K562 (cell line): ENCODE data around the gene ELOF1. TPM values are rescaled to one million over a fixed set of nuclear protein-coding genes. Genes with fewer than 3 reads are reported as not detected.

Experiments used
- ATAC-seq: fragments of 200-7000 bp; cut with Tn5 transposase; 3 replicates; pipeline ENCODE4 v1.9.1; 2020; ENCODE audit warnings: moderate library complexity
- BruUV-seq: library from RNA; stranded (reverse); fragments of 400-500 nt; replicated peaks from 2 replicates; lab custom pipeline; 2021; lab: Mats Ljungman, UMichigan
- CTCF ChIA-PET: fragments of 300-600 bp; formaldehyde crosslinking; extraction: SDS; loops from one replicate; lab custom pipeline; 2021; ENCODE audit warnings: low intra/inter-chr PET ratio; lab: Yijun Ruan, JAX
- POLR2A ChIA-PET: fragments of 300-600, 350-650 bp; sonication (Branson Sonifier 250); formaldehyde crosslinking; extraction: SDS; loops from one replicate; lab custom pipeline; 2021; ENCODE audit warnings: antibody characterized with exemption, inconsistent platforms; lab: Yijun Ruan, JAX
- DNase-seq, 4 experiments: peaks; one replicate each; pipeline versions ENCODE4 v3.0.0 to v3.0.0-alpha.2; 2011 to 2018; ENCODE audit warnings: low spot score in 3 of 4, mixed read lengths in 3 of 4; ENCODE audit errors: extremely low read depth in 1 of 4
- FAIRE-seq: peaks from 2 replicates; lab custom pipeline; 2011; peaks lifted over from hg19 to GRCh38; lab: Jason Lieb, UNC
- H2AFZ ChIP-seq: 2 replicates; pipeline ENCODE4 v1.6.0; 2011; ENCODE audit warnings: low read depth, low read length, control low read depth, inconsistent platforms
- H3K27ac ChIP-seq: fragments of 200-600 bp; 3 replicates; pipeline ENCODE4 v1.8.0; 2011; ENCODE audit warnings: low read depth, mild to moderate bottlenecking, control low read depth, inconsistent platforms, low read length, moderate library complexity, mixed read lengths; ENCODE audit errors: extremely low read depth
- H3K27me3 ChIP-seq, 2 experiments: fragments of 300-600 bp in 1 of 2; 2 replicates in 1 of 2; 3 replicates in 1 of 2; pipeline versions ENCODE4 v1.6.0 to v1.8.0; 2011; ENCODE audit warnings: inconsistent platforms in 2 of 2, low read length in 2 of 2, mild to moderate bottlenecking in 1 of 2, mixed read lengths in 1 of 2, moderate library complexity in 1 of 2; ENCODE audit not compliant: control insufficient read depth in 2 of 2, insufficient read depth in 2 of 2
- H3K36me3 ChIP-seq: fragments of 300-600 bp; 3 replicates; pipeline ENCODE4 v1.8.0; 2011; ENCODE audit warnings: mild to moderate bottlenecking, low read length, inconsistent platforms; ENCODE audit not compliant: control insufficient read depth, insufficient read depth
- H3K4me1 ChIP-seq, 2 experiments: fragments of 200-600 bp in 1 of 2; replicated peaks in 1 of 2; 2 replicates in 1 of 2; 3 replicates in 1 of 2; pipeline versions ENCODE4 v1.5.1 to v1.8.0; 2011; ENCODE audit warnings: inconsistent platforms in 2 of 2, low read length in 2 of 2, mild to moderate bottlenecking in 1 of 2, mixed read lengths in 1 of 2, moderate library complexity in 1 of 2; ENCODE audit not compliant: control insufficient read depth in 2 of 2, insufficient read depth in 2 of 2
- H3K4me2 ChIP-seq: 2 replicates; pipeline ENCODE4 v1.6.1; 2011; ENCODE audit warnings: low read length, control low read depth, inconsistent platforms, mixed read lengths; ENCODE audit not compliant: insufficient read depth
- H3K4me3 ChIP-seq: fragments of 200-600 bp; sonication (generic), shearing (Covaris generic); 2 replicates; pipeline ENCODE4 v1.5.1; 2016; ENCODE audit warnings: control low read depth, inconsistent platforms
- H3K79me2 ChIP-seq: fragments of 200-600 bp; 3 replicates; pipeline ENCODE4 v1.8.0; 2011; ENCODE audit warnings: low read length, inconsistent platforms; ENCODE audit not compliant: control insufficient read depth, insufficient read depth
- H3K9ac ChIP-seq, 2 experiments: 2 replicates each; pipeline versions ENCODE4 v1.6.0 to v1.6.1; 2011; ENCODE audit warnings: low read depth in 2 of 2, low read length in 2 of 2, control low read depth in 1 of 2, inconsistent platforms in 1 of 2, mild to moderate bottlenecking in 1 of 2, mixed read lengths in 1 of 2; ENCODE audit not compliant: insufficient read depth in 1 of 2
- H3K9me1 ChIP-seq: one replicate; pipeline ENCODE4 v1.6.0; 2011; ENCODE audit warnings: inconsistent platforms, mild to moderate bottlenecking, low read length, moderate library complexity; ENCODE audit not compliant: control insufficient read depth, insufficient read depth
- H3K9me3 ChIP-seq: replicated peaks from 2 replicates; pipeline ENCODE4 v1.5.1; 2011; ENCODE audit warnings: low read depth, low read length, inconsistent platforms; ENCODE audit not compliant: control insufficient read depth, insufficient read depth
- H4K20me1 ChIP-seq: replicated peaks from 2 replicates; pipeline ENCODE4 v1.6.1; 2011; ENCODE audit warnings: low read length, inconsistent platforms, mixed read lengths; ENCODE audit not compliant: control insufficient read depth, insufficient read depth
- CREM ChIP-seq: IDR thresholded peaks from 2 replicates; pipeline ENCODE4 v1.6.1; 2014; ENCODE audit warnings: antibody characterized with exemption, low read depth
- POLR2A ChIP-seq: fragments of 450-650 bp; conservative IDR thresholded peaks from 2 replicates; pipeline ENCODE4 v1.6.1; 2016
- PRMT5 ChIP-seq: sonication (generic); formaldehyde crosslinking; IDR thresholded peaks from 2 replicates; pipeline ENCODE4 v1.5.0; 2020; ENCODE audit warnings: missing genetic modification reagents
- ZNF184 ChIP-seq: sonication (generic); formaldehyde crosslinking; IDR thresholded peaks from 2 replicates; pipeline ENCODE4 v1.5.0; 2020; ENCODE audit warnings: missing genetic modification reagents
- WGBS: fragments of 100-300 bp; shearing (Covaris generic); methylation state at CpG from one replicate; pipeline ENCODE4 v1.1.6; 2016; ENCODE audit warnings: low coverage, mixed read lengths; ENCODE audit not compliant: insufficient coverage; ENCODE audit errors: missing lambda C conversion rate; 5-methylcytosine and 5-hydroxymethylcytosine counted together
- in situ Hi-C: fragments of 300-500 bp; cut with MboI; formaldehyde crosslinking; loops from 4 replicates; pipeline ENCODE4 v1.15.0; 2018; ENCODE audit warnings: inconsistent platforms, mixed read lengths
- intact Hi-C: fragments of 100-400 bp; cut with micrococcal nuclease; formaldehyde crosslinking; loops from 2 replicates; pipeline ENCODE4 v1.14.2; 2022
- polyA plus RNA-seq, 8 experiments: library from polyadenylated mRNA; depleted of rRNA in 4 of 8; stranded (reverse) in 5 of 8; unstranded in 3 of 8; fragments of >200 nt; fragmentation: Nextera tagmentation in 2 of 8; fragmentation: Illumina TruSeq in 1 of 8; extraction: Ambion mirVana in 2 of 8; extraction: Trizol in 1 of 8; gene quantifications; 2 replicates each; pipeline versions ENCODE4 v1.2.1 to v1.2.3, GENCODE V29; 2011 to 2014; ENCODE audit warnings: inconsistent platforms in 1 of 8, missing spikeins in 1 of 8
- total RNA-seq, 7 experiments: library from RNA; depleted of rRNA in 6 of 7; stranded (reverse); fragments of >200 nt in 6 of 7; fragmentation: Illumina TruSeq in 2 of 7; extraction: Trizol in 2 of 7; gene quantifications; 2 replicates each; pipeline versions ENCODE4 v1.2.1 to v1.2.3, GENCODE V29; 2011 to 2021; ENCODE audit warnings: low replicate concordance in 1 of 7
- TF ChIP-seq, protein P1 (sequence below): fragments of 450-650 bp; formaldehyde crosslinking; IDR thresholded peaks from 2 replicates; pipeline ENCODE4 v1.4.0; 2020; ENCODE audit warnings: mild to moderate bottlenecking, moderate library complexity
- TF ChIP-seq, protein P2 (sequence below): fragments of 250-450 bp; sonication (Bioruptor Pico); IDR thresholded peaks from 2 replicates; pipeline ENCODE4 v1.4.0; 2020; ENCODE audit warnings: borderline replicate concordance
- TF ChIP-seq, protein P3 (sequence below): fragments of 450-650 bp; formaldehyde crosslinking; IDR thresholded peaks from 2 replicates; pipeline ENCODE4 v1.4.0; 2022; ENCODE audit warnings: missing genetic modification characterization

ELOF1 gene
- total and polyA plus RNA-seq, 9 of the 15 experiments (the other 6 are each of a cell fraction or from before 2014, with no cell fraction given), result 16.7 to 147 (median 74.2) TPM

DNA sequence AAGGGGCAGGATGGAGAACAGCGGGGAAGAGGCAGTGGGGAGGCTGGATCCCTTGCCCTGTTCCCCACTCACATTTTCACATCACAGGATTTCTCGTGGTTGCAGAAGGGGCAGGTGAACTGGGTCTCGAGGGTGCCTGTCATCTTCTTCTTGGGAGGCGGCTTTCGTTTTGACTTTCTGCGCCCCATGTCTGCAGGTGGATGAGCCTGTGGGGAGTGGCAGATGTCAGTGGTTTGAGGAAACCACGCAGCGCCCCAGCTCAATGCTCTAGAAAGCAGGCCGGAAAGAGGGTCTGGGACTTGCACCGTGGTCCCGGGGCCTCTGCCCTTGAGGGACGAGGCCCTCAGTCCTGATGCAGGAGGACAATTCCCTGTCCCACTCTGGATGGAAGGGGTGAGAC is 4.9 kb downstream of the ELOF1 start (continued):
- TF ChIP-seq, protein P1, sequence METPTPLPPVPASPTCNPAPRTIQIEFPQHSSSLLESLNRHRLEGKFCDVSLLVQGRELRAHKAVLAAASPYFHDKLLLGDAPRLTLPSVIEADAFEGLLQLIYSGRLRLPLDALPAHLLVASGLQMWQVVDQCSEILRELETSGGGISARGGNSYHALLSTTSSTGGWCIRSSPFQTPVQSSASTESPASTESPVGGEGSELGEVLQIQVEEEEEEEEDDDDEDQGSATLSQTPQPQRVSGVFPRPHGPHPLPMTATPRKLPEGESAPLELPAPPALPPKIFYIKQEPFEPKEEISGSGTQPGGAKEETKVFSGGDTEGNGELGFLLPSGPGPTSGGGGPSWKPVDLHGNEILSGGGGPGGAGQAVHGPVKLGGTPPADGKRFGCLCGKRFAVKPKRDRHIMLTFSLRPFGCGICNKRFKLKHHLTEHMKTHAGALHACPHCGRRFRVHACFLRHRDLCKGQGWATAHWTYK, result no peak
- TF ChIP-seq, protein P2, sequence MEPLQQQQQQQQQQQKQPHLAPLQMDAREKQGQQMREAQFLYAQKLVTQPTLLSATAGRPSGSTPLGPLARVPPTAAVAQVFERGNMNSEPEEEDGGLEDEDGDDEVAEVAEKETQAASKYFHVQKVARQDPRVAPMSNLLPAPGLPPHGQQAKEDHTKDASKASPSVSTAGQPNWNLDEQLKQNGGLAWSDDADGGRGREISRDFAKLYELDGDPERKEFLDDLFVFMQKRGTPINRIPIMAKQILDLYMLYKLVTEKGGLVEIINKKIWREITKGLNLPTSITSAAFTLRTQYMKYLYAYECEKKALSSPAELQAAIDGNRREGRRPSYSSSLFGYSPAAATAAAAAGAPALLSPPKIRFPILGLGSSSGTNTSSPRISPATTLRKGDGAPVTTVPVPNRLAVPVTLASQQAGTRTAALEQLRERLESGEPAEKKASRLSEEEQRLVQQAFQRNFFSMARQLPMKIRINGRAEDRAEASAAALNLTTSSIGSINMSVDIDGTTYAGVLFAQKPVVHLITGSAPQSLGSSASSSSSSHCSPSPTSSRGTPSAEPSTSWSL, result no peak
- TF ChIP-seq, protein P3, sequence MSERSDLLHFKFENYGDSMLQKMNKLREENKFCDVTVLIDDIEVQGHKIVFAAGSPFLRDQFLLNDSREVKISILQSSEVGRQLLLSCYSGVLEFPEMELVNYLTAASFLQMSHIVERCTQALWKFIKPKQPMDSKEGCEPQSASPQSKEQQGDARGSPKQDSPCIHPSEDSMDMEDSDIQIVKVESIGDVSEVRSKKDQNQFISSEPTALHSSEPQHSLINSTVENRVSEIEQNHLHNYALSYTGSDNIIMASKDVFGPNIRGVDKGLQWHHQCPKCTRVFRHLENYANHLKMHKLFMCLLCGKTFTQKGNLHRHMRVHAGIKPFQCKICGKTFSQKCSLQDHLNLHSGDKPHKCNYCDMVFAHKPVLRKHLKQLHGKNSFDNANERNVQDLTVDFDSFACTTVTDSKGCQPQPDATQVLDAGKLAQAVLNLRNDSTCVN, result no peak

DNA sequence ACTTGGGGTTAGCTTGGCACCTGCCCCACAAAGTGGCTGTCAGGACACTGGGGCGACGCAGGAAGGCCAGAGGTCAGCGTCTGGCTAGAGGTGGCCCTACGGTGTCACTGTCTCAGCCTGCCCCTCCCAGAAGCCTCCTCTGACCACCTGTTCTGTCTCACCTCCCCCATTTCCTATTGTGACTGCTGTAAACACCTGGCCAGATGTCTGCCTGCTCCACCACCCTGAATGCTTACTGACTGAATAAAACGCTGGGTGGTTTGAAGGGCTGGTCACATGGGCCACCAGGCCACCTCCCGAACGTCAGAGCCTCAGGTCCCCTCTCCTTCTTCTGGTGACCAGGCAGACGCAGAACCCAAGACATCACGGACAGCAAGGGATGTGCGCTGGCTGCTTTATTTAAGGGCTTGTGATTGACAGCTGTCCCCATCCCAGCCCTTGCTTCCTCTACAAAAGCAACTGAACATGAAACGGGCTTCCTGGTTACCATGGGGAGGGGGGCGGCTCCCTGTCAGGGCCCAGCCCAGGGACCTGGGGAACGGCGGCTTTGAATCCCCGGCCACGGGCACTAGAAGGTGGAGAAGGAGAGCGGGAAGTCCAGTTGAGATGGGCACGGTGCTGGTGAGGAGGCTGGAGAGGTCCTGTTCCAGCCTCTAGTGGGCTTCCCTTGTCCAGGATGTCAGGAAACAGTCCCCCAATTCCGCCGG is 6.2 kb downstream of the ELOF1 start:
- Histone ChIP-seq H3K4me3 (no peak overlapping the region), H3K9ac (no peak overlapping the region; a peak in 1 of 4 replicates), H3K79me2 (peaks cover 26% of the 10 kb centered on the region), H3K27me3 (no peaks in the 10 kb centered on the region), H3K4me1 (peaks cover 7 to 39% of the 10 kb centered on the region in 2 experiments; a peak in 4 of 5 replicates), H3K9me3 (no peaks in the 10 kb centered on the region), H2AFZ (no peak overlapping the region), H3K4me2 (no peak overlapping the region), H3K36me3 (peaks cover 50% of the 10 kb centered on the region; the same call in 2 of the 3 replicates), H4K20me1 (peaks cover 9% of the 10 kb centered on the region; the same call in 1 of the 2 replicates), H3K27ac (peak overlapping the region; percentile 35; the same call in 1 of the 3 replicates), H3K9me1 (peaks cover 5% of the 10 kb centered on the region)
- no peak for FAIRE-seq
- no peak for DNase-seq
- POLR2A ChIA-PET, result interaction anchor here (0.7 kb wide), 1 partner anchor 213 kb away, joined by 3 read pairs; no protein-coding TSS in a partner anchor
- BruUV-seq, result no TSS peak
- in situ Hi-C loops (no loop called here), intact Hi-C loops (loop anchor here (1.0 kb wide), 1 partner anchor 57 kb away; no protein-coding TSS in a partner anchor)
- no peak for ATAC-seq
- WGBS, result 81% methylated on average over 20 of the region's 20 CpGs
- CTCF ChIA-PET, result interaction anchor here (0.5 kb wide), 1 partner anchor 67 kb away, joined by 5 read pairs; no protein-coding TSS in a partner anchor
- TF ChIP-seq ZNF184 (CRISPR knock-in tag), result no peak
- 0 out of 2 replicates have a peak, but pooled peaks have one; percentile 30 for TF ChIP-seq POLR2A
- TF ChIP-seq CREM, result no peak
- no peak for TF ChIP-seq PRMT5 (CRISPR knock-in tag)
